Activated CD4-positive, alpha-beta T cell treated with anti-CD3 and anti-CD28 coated beads, Interleukin-2, amount 50 U/mL, for 4 hours (primary cell): ENCODE measurements around the gene LAPTM5.

Experiments used
- DNase-seq, 2 experiments: peaks; one replicate each; pipeline ENCODE4 v3.0.0-alpha.2; 2020

Gene LAPTM5

DNA sequence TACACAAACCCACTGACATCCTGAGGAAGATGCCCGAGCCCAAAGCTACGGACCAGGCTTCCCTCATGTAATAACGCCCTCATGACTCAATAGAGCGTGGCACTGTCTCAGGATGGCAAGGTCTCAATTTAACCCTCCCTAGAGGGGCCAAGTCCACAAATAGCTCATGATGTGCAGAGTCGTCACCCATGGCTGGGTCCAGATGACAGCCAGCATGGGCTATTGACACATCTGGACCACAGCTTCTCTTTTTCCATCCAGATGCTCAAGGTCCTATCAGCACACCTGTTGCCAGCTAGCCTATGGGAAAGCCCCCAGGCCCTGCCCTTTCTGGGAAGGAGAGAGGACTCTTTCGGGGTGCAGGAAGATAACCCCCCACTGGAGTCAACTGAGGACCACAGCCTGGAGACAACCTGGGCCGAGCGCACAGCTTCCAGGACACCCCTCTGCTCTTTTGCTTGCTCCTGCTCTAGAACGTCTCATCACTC is 2.8 kb downstream of the LAPTM5 start:
- no peak for DNase-seq

DNA sequence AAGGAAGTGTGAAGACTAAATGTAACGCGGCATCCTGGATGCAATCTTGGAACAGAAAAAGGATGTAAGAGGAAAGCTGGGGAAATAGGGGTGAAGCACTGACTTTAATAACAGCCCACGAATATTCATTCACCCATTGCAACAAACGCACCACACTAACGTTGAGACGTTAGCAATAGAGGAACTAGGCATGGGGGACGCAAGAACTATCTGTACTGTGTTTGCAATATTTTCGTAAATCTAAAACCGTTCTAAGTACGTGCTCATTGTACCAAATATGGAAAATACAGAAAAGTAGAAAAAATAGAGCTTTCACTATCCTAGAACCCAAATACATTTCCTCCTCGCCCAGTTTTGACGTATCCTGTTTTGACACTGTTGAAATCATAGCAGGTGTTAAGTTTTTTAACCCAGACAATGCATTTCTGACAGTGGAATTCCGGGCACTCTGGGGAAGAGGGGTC is 3.9 kb downstream of the LAPTM5 start:
- no peak for DNase-seq

DNA sequence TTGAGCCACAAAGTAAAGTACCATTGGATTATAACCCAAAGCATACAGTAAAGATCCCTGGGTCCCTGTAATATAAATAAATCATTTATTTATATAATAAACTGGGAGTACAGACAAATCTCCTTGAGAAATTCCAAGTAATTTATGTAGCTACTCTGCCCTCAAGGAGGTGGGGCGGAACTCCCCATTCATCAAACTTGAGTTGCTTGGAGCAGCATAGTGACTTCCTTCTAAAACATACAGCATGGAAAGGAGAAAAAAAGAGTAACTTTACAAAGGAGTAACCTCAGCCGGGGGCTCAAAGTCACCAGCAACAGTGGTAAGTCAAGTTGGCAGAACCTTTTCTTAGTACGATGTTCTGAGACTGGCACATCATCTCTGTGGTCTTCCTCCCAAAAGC is 4.5 kb downstream of the LAPTM5 start:
- no peak for DNase-seq

DNA sequence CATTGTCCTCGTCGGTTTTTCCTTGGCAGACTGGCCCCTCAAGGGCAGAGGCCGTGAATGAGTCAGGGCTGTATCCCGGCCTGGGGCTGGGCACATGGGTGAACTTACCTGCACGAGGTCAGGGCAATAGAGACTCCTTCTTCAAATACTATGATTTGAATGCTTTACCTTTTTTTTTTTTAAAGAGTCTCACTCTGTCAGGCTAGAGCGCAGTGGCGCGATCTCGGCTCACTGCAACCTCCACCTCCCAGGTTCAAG is 5.0 kb downstream of the LAPTM5 start:
- no peak for DNase-seq

DNA sequence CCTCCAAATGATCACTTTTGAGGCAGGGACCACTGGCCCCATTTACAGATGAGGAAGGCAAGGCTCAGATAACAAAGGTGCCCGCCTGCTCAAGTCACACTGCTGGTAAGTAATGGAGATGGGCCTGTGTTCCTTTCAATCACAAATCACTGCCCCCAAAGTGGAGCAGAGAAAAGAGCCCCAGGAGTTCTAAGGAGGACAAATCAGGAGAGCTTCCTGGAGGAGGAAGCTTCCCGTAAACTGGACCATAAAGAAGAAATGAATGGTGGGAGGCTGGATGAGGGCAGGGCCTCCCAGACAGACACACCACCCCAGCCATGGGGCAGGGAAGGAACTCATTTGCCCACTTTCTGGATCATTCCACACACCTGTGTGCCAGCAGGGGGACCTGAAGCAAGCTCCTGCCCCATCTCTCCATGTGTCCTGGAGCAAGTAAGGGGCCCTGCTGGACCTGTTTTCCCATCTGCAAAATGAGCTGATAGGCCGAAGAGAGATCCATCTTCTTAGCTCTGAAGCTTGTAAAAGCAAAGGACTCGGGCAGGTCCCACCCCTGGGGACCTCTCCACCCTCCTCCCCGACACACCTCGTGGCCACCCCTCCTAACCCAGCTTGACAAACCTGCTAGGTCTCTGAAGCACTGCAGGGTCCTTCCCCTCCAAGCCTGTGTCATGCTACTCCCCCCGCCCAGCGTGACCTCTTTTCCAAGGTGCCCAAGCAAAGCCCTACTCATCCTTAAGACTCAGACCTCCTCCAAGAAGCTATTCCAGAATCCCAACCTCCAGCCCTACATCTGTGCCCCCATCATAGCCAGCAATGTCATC is 5.5 kb downstream of the LAPTM5 start:
- no peak for DNase-seq

DNA sequence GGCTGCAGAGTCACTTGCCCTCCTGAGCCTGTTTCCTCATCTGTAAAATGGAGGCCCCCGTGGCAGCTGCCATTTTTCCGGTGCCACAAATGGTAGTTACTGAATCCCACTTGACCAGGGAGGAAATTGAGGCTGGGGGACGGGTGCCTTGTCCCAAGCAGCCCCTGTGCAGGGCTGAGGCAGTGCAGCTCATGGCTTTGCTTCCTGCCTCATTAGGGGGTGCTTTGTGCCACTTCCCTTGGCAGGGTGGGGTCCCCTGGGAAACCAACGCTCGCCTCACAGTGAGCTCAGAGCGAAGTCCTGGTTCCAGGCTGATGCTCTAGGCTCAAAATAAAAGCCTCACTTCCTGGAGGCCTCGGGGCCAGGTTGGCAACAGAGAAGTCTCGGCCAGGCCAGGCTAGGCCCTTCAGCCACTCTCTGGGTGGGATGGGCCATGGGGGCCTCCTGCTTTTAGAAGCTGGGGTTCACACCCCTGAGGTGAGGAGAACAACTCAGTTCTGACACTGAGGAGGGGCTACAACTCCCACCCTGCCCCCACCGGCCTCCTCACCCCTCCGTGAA is 6.8 kb downstream of the LAPTM5 start:
- DNase-seq: no peak

DNA sequence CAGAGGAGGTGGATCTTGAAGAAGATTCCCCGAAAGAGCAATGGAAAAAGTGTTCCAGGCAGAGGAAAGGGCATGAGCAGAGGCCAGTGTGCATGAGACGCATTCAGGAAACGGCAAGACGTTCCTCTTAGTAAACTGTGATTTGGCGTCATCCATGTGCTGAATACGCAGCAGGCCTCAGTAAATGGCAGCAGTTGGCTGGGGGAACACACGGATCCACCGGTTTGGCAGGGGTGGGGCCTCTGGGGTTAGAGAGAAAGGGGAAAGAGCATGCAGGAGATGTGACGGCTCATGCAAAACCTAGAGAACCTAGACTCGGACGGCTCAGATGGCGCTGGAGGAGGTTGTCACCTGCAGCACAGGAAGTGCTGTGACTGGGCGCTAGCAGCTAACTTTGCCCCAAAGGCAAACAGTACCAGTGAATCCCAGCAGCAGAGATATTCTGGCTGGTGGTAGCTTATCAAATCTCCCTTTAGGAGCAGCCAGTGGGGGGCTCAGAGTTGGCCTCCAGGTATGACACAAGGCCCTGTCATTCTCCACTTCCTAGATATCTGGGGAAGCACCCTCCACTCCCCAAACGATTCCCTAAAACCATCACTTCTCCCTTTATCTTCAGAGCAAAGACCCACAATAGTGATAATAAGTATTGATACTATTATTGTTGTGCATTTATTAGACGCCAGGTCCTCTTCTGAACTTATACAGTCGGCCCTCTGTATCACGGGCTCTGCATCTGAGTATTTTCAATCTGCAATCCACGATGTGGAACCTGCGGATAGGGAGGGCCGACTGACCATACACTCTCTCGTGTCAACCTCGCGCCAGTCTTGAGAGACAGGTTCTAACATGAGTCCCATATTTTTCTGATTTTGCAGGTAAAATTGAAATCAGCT is 7.6 kb downstream of the LAPTM5 start:
- DNase-seq: peak; percentile 44

DNA sequence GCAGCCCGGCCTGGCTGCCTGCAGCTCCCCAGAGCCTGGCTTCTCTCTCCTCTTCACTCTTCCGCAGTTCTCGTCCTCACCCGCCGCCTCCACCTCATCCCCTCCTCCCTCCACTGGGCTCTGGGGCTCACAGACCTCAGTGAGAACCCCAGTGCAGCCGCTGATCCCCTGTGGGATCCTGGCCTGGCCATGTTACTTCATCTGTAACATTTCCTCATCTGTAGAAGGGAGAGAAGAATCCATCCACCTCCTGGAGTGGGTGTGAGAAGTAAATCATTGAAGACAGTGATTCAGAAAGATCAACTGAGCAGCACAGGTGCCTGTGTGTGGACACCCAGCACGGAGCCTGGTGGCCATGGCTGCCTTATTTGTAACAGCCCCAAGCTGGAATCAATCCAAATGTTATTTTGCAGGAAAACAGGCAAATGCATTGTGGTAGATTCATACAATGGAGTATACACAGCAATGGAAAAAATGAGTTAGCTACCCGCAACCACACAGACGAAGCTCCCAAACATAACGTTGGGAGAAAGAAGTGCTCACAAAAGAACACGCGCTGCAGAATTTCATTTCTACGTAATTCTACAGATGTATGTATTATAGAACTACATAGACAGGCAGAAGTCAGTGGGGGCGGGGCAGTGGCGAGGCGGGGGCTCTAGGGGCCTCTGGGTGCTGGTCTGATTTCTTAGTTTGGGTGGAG is 8.7 kb downstream of the LAPTM5 start:
- peak in 1 of 2 experiments; percentile 20 for DNase-seq

DNA sequence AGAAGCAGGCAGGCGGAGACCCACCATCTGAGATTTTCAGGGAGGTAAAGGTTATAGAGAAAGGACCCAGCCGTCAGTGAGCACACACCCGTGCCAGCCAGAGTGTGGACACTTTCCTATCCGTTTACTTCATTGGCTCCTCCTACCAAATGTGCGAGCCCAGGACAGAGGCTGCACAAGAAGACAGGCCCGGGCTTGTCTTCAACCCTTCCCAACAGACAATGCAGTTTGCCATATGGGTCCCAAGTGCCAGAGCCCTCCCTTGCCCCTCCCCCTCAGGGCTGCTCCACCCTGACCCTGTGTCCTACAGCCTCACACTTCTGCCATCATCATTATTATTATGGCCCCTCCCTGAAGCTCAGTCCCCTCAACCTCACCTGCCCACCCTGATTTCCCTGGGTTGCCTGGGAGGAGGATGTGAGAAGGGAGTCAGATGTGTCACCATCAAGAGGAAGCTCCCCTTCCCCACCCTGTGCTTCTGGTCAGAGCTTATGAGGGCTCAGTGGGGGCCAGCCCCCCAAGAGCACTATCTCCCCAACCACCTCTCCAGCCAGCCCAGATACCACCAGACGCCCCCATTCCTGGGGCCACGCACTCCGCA is 9.4 kb downstream of the LAPTM5 start:
- DNase-seq: no peak

DNA sequence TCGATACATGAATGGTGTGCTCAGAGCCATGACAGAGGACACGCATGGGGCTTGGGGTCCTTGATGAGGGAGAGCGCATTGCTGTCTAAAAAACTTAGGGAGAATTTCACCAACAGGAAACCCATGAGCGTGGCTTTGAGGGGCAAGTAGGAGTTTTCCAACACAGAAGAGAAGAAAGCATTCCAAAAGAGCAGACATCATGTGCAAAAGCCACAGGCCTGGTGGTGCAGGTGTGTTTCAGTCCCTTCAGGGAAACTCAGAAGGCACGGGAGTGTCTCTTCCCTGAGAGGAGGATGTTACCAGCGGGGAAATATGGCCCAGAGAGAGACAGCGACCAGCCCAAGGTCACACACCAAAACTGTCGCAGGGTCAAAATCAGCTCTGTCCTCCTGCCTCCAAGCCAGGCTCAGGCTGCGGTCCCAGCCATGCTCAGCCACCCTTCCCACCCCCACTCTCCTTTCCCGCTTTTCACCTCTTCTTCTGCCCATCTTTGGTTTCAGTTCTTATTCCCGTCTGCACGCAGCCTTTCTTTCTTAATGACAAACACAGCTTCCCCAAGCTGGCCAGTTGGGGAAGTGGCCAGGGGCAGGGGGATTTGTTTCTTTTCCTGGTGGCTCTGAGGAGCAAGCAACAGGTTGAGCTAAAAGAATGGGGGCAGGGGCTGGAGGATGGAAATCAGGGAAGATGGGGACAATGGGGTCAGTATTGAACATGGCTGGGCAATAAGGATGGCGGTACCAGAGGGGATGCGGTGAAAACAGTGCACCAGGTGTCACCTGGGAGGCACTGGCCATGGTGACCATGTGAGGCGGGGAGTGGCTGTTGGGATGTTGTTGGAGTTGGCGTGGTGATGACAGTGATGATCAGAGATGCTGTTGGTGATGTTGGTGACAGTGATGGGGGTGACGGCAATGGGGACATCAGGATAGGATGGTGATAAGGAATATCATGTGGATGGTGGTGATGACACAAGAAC is 10.3 kb downstream of the LAPTM5 start:
- no peak for DNase-seq

DNA sequence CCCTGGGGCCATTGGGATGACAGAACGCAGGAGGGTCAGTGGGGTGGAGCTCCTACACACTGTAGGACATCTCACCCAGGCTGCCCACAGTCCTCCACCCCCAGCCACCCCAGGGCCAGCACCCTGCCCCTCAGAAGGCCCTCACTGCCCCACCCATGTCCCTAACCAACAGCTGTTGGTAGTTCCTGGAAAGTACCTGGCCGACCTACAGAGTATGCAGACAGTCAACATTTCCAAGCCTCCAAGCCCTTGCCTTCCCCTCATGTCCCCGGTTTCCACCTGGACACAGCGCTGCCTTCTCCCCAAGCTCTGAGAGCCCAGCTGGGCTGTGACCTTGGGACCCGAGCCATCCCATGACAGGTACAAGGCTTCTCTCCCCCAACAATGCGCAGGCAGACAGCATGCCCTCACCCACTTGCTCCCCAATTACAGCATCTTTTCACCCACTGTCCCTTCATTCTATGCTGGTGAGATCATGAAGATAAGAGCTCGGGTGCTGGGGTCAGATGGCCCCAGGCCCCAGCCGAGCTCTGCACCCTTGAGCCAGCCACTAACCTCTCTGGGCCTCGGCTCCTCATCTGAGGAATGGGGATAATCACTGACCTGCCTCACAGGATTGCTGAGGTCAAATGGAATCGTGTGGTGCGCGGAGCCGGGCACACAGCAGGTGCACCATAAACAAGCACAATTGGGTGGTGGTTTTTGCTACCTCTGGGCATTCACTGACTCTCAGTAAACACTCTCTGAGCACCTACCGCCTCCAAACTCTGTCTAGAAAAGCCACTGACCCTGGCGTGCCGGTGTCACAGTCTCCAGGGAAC is 11.2 kb downstream of the LAPTM5 start:
- no peak for DNase-seq

DNA sequence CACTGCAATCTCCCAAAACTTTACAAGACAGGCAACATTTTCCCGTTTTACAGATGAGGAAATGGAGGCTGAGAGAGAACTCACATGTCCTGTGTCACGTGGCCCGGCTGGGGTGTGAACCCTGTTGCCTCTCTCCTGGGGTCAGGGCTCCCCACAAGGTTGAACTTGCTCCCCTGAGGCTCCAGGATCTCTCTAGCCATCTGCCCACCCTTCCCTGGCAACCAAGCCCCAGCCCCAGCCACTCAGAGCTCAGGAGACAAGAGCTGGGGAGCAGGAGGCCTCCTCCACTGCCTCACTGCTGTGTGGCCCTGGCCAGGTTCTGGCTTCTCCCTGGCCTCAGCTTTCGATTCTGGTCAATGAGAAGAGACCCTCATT is 11.8 kb downstream of the LAPTM5 start:
- DNase-seq: no peak

DNA sequence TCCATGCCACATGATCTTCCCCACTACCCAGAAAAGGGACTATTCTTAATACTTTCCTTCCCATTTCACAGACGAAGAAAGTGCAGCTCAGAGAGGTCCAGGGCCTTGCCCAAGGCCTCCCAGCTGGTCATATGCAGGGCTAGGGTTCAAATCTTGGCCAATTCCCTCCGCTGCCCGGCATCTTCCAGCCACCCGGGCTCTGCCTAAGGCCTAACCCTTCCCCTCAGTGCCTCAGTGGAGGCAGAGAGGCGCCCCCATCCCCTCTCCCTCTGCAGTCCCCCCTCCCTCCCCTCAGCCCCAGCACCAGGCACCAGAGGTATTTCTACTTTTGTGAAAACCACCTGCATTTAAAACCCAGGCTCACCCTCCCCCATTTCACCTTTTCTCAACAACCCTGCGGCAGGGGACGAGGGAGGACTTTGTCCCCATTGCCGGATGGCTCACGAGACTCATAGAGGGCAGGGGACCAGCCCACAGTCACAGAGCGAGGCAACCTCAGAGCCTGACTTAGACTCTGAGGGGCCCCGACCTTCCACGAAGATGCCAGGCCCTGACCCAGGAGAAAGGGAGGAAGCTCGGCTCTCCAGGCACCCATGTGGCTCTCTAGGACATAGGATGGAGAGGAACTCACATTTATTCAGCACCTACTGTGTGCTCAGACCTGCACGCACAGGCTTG is 12.3 kb downstream of the LAPTM5 start:
- DNase-seq: no peak

DNA sequence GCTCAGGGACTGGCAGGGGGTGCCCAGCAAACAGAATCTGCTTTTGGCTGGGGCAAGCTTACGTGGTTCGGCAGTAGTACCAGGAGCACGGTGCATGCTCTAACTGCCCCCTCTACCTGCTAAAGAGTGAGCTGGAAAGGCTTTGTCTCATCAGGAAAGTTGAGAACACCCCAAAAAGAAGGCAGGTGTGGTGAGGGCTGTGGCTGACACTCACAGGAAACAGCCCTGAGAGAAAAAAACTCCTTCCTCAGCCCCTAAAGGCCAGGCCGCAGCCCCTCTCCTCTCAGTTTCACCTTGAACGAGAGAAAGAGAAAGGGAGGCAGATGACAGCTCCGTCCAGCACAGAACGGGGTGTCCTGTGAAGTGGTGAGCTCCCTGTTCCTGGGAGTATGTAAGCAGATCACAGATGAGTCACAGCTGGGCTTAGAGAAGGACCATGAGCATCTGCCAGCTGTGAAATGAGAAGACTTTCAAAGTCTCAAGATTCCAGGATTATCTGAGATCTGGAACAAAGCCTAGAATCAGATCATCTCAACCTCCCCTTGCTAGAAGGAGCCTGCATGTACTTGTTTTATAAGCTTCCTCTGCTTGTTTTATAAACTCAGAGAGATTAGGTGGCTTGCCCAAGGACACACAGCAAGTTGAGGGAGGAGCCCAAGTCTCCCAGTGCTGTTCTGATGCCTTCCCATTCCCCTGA is 13.4 kb downstream of the LAPTM5 start:
- DNase-seq: no peak

DNA sequence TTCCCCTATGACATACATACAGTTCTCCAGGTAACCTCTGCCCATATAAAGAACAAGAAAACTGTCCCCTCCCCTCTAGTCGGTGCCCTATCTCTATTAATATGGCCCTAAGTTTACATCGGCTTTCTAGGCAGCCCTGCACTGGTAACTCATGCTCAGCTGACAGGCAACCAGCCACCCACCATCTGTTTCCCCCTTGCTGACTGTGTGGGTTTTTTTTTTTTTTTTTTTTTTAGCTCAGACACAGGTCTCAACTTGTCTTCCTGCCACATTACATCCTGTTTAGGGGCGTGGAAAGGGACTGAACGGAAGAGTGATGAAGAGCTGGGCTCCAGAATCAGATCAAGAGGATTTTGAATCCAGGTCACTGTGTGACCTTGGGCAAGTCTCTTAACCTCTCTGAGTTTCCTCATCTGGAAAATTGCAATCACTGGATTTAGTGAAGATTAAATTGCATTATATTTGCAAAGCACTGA is 14.0 kb downstream of the LAPTM5 start:
- DNase-seq: peak; percentile 62 to 67

DNA sequence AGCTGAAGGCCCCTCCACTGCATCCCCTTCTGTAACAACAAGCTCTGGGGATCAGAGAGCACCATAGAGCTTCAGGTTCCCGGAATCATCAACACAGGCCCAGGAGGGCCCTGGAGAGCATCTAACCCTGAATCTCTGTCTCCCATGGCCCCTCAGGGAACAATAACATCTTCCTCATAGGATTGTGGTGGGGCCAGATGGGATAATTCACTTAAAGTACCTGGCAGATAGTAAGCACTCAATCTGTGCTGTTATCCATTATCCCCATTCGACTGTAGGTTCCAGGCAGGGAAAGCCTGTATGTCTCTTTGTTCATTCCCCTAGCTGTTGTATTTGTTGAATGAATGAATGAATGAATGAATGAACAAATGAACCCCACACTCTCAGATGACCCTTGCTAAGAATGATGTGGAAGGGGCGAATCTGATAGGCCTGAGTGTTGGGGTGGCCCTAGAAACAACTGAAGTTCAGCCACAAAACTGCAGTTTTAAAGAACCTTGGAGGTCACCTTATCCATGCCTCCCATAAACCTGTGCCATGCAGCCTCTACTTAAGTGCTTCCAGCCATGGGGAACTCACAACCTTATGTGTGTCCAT is 14.5 kb downstream of the LAPTM5 start:
- DNase-seq: no peak

DNA sequence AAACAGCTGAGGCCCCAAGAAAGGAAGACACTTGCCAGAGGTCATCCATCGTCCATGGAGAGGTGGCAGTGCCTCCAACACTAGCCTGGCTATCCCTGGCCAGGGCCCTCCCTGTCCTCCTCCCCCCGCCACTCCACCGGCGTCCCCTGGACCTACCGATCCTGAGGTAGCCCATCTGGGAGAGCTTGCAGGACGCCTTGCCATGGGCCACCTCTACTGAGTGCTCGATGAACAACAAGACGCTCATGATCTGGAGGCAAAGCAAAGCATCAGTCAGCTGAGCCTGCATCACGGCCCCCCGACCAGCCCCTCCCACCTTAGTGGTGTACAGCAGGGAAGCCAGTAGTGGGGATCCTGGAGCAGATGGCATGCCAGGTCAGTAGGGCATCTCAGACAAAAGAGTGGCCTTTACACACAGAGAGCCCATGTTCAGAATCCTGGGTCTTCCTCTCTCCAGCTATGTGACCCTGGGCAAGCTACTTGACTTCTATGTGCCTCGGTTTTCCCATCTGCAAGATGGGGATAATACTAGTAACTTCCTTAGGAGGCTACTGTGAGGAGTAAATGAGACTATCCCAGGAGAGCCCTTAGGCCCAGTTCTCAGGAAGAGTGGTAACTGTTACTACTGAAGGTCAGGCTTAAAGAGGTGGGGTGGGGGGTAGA is 15.1 kb downstream of the LAPTM5 start:
- DNase-seq: no peak

DNA sequence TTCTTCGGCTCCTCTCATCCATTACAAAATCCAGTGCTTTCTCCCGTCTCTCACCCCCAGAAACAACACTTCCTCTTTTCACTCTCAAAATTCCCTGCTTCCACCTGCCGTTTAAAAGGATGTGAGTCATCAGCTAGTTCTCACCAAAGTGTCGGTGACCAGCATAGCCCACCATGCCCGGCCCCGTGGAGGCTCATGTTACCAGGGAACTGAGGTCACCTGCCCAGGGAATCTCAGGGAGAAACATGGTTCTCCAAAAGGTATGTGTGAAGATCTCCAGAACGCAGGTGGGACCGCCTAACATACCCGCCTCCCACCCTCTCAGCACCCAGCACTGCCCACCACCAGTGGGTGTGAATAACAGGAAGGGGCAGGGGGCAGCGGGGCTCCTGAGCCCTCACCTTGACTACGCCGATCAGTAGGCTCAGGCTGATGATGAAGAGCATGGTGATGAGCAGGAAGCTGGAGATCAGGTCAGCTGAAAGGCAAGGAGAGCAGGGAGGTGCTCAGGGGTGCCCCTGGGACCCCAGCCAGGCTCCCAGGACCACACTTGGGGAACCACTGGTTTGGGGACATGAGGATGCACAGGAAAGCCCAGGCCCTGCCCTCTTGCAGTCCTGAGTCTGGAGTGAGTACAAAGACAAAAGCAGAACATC is 16.2 kb downstream of the LAPTM5 start:
- no peak for DNase-seq
